GM06990 (cell line): ENCODE data around the gene ABCA13.

Source experiments
- DNase-seq: peaks from one replicate; pipeline ENCODE4 v3.0.0-alpha.2; 2011; ENCODE audit not compliant: insufficient read length; ENCODE audit errors: extremely low read depth
- H3K27me3 ChIP-seq: replicated peaks from 2 replicates; pipeline ENCODE4 v1.6.0; 2011; ENCODE audit warnings: low read length; ENCODE audit not compliant: control insufficient read depth, insufficient read depth
- H3K36me3 ChIP-seq: 2 replicates; pipeline ENCODE4 v1.5.1; 2011; ENCODE audit warnings: low read length; ENCODE audit not compliant: control insufficient read depth, insufficient read depth
- H3K4me3 ChIP-seq: replicated peaks from 2 replicates; pipeline ENCODE4 v1.5.1; 2011; ENCODE audit warnings: low read depth, mild to moderate bottlenecking, control low read depth, low read length
- TF ChIP-seq, protein P1 (sequence below): IDR thresholded peaks from 2 replicates; pipeline ENCODE4 v1.5.1; 2011; ENCODE audit warnings: low read length, control low read depth, mild to moderate bottlenecking, inconsistent platforms; ENCODE audit not compliant: insufficient read depth, poor library complexity, severe bottlenecking

ABCA13 gene

DNA sequence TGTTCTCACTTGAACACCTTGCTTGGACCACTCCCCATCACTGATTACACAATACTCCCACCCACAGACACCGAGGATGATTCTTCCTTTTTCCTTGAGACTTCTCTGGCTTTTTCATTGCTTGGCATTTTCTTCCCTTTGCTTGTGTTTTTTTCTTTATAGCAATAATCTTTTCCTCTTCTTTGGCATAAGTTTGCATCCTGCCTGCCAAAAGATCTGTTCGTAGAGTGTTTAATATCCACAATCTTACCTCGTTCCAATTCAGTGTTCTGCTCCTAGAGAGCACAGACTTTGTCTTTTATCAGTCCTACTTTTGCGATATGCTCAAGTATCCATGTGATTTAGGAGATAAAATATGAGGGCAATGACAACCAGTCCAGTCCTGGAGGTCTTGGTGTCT, 449.8 kb downstream of the ABCA13 start:
- H3K4me3 ChIP-seq, result no peak overlapping the region
- TF ChIP-seq, protein P1, sequence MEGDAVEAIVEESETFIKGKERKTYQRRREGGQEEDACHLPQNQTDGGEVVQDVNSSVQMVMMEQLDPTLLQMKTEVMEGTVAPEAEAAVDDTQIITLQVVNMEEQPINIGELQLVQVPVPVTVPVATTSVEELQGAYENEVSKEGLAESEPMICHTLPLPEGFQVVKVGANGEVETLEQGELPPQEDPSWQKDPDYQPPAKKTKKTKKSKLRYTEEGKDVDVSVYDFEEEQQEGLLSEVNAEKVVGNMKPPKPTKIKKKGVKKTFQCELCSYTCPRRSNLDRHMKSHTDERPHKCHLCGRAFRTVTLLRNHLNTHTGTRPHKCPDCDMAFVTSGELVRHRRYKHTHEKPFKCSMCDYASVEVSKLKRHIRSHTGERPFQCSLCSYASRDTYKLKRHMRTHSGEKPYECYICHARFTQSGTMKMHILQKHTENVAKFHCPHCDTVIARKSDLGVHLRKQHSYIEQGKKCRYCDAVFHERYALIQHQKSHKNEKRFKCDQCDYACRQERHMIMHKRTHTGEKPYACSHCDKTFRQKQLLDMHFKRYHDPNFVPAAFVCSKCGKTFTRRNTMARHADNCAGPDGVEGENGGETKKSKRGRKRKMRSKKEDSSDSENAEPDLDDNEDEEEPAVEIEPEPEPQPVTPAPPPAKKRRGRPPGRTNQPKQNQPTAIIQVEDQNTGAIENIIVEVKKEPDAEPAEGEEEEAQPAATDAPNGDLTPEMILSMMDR, result no peak
- no peaks in the 10 kb centered on the region for H3K36me3 ChIP-seq
- no peaks in the 10 kb centered on the region; the same call in 1 of the 2 replicates for H3K27me3 ChIP-seq
- DNase-seq, result no peak

DNA sequence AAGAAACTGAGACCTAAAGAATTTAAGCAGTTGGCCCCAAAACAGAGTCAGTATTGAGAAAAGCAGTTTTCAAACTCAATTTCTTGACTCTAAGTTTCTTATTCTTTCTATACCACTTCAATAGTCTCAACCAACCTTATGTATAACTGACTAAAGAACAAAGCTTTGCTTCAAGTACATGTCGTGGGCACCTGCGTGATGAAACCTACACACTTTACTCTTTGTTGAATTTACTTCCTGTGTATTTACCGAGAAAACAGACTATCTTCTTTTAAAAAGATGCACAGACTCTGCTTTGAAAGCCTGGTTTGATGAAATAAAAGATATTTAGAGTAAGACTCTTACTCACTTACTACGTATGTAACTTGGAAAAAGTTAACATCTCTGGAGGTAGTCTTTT, 455.9 kb downstream of the ABCA13 start:
- Histone ChIP-seq H3K36me3 (no peaks in the 10 kb centered on the region), H3K4me3 (no peak overlapping the region), H3K27me3 (no peaks in the 10 kb centered on the region)
- no peak for DNase-seq
- TF ChIP-seq, protein P1, result no peak

DNA sequence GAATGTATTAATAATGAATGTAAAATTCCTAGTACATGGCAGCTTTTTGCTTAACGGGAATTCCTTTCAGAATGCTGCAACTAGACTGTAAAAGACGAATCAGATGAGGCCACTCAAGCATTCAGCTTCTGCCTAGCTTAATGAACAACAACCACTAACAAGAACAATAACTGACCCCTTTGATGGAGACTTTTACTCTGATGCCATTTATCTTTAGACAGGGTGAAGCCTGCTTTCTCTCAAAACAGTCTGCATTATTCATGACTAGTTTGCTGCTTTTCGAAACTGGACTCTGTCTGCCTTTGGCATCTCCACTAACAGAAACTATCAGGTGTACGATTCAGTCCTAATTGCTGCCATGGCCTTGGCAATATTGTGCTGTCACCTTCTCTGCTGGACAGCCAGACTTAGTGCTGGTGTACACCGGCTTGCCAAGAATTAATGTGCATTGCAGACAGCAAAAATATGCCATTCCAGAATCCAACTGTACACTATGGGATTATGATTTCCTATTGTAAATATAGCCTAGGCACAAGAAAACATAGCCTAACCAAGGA, 457.6 kb downstream of the ABCA13 start:
- Histone ChIP-seq H3K36me3 (no peaks in the 10 kb centered on the region), H3K27me3 (no peaks in the 10 kb centered on the region), H3K4me3 (no peak overlapping the region)
- DNase-seq, result no peak
- TF ChIP-seq, protein P1, result no peak

DNA sequence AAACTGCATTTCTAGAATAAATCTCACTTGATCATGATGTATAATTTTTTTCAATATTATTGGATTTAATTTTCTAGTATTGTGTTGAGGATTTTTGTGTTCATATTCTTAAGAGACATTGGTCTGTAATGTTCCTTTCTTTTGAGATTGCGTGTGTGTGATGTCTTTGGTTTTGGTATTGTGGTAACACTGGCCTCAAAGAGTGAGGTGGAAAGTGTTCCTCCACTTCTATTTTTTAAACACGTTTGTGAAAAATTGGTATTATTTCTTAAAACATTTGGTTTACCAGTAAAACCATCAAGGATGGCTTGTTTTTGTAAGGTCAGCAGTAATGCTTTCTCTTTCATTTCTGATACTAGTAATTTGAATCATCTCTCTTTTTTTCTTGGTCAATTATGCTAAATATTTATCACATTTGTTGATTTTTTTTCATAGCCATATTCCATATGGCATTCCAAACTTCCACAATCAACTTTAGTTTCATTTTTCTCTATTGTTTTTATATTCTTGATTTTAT, 462.9 kb downstream of the ABCA13 start:
- TF ChIP-seq, protein P1, result no peak
- Histone ChIP-seq H3K36me3 (no peaks in the 10 kb centered on the region), H3K27me3 (no peaks in the 10 kb centered on the region), H3K4me3 (no peak overlapping the region)
- no peak for DNase-seq

DNA sequence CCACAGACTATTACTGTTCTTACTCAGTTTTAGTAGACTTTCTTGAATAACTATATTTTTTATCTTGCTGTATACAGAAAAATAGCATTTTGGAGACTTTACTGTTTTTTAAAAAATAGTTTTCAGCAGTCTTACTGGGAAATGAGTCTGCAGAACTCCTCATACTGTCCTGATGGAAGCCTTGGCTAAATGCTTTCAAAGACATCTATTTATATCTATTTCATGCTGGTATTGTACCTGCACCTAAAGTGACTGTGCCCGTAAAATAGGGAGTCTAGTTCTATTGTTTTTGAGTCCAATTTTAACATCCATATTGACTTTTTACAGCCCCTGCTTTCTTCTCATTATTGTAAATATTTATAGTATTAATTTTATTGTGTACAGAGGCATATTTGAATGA, 464.5 kb downstream of the ABCA13 start:
- Histone ChIP-seq H3K27me3 (no peaks in the 10 kb centered on the region), H3K4me3 (no peak overlapping the region), H3K36me3 (no peaks in the 10 kb centered on the region)
- TF ChIP-seq, protein P1, result no peak
- DNase-seq, result no peak
